WERI-Rb-1 (cell line): ENCODE results near the gene SENP2.

Experiments used
- DNase-seq: peaks from one replicate; pipeline ENCODE4 v3.0.0-alpha.2; 2020
- H3K27ac ChIP-seq: fragments of 250-450 bp; sonication (Bioruptor Pico); 2 replicates; pipeline ENCODE4 v1.5.1; 2020; ENCODE audit warnings: mild to moderate bottlenecking, moderate library complexity
- H3K27me3 ChIP-seq: fragments of 250-450 bp; sonication (Bioruptor Pico); 2 replicates; pipeline ENCODE4 v1.5.1; 2021; ENCODE audit warnings: mild to moderate bottlenecking, low read depth, moderate library complexity; ENCODE audit not compliant: insufficient read depth, severe bottlenecking
- H3K36me3 ChIP-seq: fragments of 250-450 bp; sonication (Bioruptor Pico); 2 replicates; pipeline ENCODE4 v1.5.1; 2020; ENCODE audit warnings: mild to moderate bottlenecking, moderate library complexity
- H3K4me3 ChIP-seq: 2 replicates; pipeline ENCODE4 v1.5.1; 2011; ENCODE audit warnings: low read depth, mild to moderate bottlenecking, control low read depth, low read length
- H3K9me3 ChIP-seq: fragments of 250-450 bp; sonication (Bioruptor Pico); 2 replicates; pipeline ENCODE4 v1.5.1; 2021; ENCODE audit warnings: mild to moderate bottlenecking, moderate library complexity; ENCODE audit not compliant: severe bottlenecking
- TF ChIP-seq, protein P1 (sequence below): IDR thresholded peaks from 2 replicates; pipeline ENCODE4 v1.5.1; 2011; ENCODE audit warnings: low read depth, mild to moderate bottlenecking, control low read depth, inconsistent platforms, low read length

The SENP2 gene

DNA sequence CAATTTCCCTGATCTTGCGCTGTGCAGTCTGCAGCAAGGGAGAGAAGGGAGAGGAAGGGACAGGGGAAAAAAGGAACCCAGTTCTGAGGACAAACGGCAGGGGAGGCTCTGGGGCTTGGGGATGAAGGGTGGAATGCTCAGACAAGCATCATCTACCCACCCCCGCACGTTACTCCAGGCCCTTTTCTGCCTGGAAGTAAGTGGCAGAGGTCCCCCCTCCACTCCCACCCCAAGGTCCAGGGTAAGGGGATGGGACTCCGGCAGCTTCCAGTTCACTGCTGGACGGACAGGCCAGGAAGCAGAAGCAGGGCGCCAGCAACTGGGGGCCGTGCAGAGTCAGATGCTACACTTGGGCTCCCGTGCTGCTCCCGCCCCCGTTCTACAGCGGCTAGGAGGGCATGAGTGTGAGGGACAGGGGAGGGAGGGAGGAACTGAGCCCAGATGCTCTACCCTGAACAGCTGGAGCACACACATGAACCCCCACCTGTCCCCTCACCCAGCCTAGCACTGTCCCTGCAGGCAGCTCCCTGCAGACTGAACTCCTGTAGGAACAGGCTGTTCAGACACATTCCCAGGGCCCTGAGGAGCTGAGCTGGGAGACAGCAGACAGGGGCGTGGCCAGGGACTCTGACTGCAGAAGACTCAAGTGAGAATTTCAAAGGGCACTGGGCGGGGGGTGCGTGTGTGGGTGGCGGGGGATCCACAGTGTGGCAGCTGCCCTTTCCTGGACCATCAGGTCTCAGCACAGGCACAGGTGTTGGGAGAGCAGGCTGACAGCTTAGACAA is 59.7 kb downstream of the SENP2 start:
- H3K36me3 ChIP-seq: peaks cover 21% of the 10 kb centered on the region
- no peaks in the 10 kb centered on the region for H3K9me3 ChIP-seq
- no peak overlapping the region for H3K4me3 ChIP-seq
- H3K27ac ChIP-seq: no peak overlapping the region
- H3K27me3 ChIP-seq: no peaks in the 10 kb centered on the region
- peak; percentile 46 for DNase-seq
- TF ChIP-seq, protein P1, sequence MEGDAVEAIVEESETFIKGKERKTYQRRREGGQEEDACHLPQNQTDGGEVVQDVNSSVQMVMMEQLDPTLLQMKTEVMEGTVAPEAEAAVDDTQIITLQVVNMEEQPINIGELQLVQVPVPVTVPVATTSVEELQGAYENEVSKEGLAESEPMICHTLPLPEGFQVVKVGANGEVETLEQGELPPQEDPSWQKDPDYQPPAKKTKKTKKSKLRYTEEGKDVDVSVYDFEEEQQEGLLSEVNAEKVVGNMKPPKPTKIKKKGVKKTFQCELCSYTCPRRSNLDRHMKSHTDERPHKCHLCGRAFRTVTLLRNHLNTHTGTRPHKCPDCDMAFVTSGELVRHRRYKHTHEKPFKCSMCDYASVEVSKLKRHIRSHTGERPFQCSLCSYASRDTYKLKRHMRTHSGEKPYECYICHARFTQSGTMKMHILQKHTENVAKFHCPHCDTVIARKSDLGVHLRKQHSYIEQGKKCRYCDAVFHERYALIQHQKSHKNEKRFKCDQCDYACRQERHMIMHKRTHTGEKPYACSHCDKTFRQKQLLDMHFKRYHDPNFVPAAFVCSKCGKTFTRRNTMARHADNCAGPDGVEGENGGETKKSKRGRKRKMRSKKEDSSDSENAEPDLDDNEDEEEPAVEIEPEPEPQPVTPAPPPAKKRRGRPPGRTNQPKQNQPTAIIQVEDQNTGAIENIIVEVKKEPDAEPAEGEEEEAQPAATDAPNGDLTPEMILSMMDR: no peak

DNA sequence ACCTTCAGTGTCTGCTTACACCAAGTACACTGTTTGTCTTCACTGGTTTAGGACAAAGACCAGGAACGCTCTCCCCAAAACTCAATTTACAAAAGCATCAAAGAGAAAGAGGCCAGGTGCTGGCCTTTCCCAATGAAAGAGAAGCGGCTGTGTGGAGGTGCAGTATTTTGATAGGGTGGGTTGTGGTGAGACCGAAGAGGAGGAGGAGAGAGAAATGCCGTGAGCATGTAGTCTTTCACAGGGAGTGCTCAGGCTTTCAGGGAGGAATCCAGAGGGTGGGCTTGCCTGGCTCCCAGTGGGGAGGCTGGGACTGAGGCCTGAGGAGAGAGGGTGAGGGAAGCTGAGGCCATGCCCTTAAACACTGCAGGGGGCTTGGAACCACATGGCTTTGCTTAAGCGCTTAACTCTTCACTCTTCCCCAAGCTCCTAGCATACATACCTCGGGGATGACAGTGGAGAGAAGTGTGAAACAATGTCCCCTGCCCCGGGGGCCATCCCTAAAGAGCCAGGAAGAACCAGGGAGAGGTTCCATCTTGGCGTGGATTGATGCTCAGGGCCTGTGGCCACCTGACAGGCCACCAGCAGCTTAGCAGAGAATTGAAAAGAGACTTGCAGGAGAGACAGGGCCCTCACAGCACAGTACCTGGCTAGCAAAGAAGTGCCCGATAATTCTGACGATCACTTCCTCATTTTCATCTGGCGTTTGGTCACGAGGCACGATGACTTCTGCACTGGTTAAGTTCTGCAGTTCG is 60.5 kb downstream of the SENP2 start:
- no peak for DNase-seq
- H3K36me3 ChIP-seq: peaks cover 21% of the 10 kb centered on the region
- H3K9me3 ChIP-seq: no peaks in the 10 kb centered on the region
- TF ChIP-seq, protein P1: no peak
- no peak overlapping the region for H3K4me3 ChIP-seq
- peak overlapping the region; percentile 22; the same call in 1 of the 2 replicates for H3K27ac ChIP-seq
- H3K27me3 ChIP-seq: no peaks in the 10 kb centered on the region

DNA sequence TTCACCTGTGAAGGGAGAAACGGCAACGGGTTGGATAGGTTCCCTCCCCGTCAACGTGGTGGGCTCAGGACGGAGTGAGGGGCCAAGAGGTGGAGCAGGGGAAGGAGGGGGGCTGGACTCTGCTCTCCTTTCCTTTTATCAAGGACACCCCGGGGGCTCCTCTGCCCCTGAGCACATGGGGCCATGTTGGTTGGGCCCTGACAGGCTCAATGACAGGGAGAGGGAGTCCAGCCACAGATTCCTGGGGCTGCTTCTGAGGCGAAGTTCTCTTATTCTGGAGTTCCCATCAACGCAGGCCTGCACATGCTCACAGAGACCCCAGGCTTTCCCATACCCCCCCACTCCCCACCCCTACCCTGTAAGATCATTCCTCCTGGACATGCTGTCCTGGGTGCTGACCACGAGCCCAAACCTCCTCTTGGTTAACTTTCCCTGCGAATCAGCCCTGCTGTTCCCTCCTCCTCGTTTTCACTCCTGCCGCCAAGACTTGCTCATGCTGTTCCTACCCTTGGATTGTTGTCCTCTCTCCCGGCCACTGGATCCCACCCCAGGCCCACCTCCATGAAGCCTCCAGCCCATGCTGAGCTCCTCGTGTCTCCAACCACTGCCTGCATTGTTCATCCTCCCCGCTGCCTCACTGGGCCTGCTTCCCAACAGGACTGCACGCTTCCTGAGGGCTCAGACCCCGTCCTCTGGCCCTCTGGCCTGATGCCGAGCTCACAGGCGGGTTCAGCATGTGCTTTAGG is 61.2 kb downstream of the SENP2 start:
- Histone ChIP-seq H3K27me3 (no peaks in the 10 kb centered on the region), H3K27ac (no peak overlapping the region), H3K4me3 (no peak overlapping the region), H3K9me3 (no peaks in the 10 kb centered on the region), H3K36me3 (peaks cover 23% of the 10 kb centered on the region)
- TF ChIP-seq, protein P1: no peak
- DNase-seq: no peak

DNA sequence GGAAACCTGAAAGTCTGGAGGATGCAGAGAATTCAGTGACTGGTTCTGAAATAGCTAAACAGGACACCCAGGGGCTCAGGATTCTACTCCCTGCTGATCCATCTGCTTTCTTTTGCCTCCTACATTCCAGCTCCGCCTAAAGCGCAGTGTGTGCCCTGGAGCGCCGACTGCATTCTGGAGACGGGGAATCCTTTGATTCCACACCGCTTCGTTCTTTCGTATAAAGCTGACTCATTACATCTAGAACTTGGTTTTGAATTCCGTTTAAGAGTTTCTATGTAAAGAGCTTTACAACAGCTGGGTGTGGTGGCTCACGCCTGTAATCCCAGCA is 61.8 kb downstream of the SENP2 start:
- no peak for DNase-seq
- Histone ChIP-seq H3K27me3 (no peaks in the 10 kb centered on the region), H3K36me3 (peaks cover 26% of the 10 kb centered on the region), H3K9me3 (no peaks in the 10 kb centered on the region), H3K4me3 (no peak overlapping the region), H3K27ac (no peak overlapping the region)
- TF ChIP-seq, protein P1: no peak

DNA sequence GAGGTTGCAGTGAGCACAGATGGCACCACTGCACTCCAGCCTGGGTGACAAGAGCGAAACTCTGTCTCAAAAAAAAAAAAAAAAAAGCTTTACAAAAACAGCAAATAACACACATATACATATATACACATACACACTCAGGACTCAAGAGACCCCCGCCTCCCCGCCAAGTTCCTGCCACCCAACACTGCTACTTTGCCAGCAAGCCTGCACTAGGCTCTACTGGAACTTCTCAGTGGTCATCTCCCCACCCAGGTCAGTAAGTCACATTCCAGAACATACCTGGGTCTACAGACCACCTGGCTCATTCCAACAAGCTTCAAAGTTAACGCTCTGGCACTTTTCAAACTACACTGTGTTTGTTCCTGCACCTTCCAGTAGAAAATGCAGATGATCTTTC is 62.3 kb downstream of the SENP2 start:
- Histone ChIP-seq H3K9me3 (no peaks in the 10 kb centered on the region), H3K36me3 (peaks cover 31% of the 10 kb centered on the region), H3K27me3 (no peaks in the 10 kb centered on the region), H3K4me3 (no peak overlapping the region), H3K27ac (no peak overlapping the region)
- DNase-seq: no peak
- TF ChIP-seq, protein P1: no peak
